ENCODE data around the gene GPR39.

Gene GPR39

DNA sequence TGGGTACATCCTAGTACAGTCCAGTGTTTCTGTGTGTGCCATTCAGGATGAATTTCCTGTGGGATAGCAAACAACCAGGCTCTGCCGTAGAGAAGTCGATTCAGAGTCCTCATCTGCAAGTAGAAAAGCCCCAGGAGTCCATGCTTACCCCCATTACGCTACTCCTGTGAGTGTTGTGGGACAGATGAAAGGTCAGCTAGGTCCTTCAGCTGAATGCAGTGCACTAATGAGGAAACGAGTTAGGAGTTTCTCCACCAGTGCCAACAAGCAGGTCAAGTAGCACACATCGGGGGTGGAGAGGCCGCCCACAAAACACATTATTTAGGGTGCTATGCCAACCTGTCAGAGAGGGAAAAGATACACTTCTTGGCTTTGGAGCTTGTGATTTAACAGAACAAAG is 2.5 kb upstream of the GPR39 start:
- DNase-seq (ENCODE audit: low read depth), result no peak

DNA sequence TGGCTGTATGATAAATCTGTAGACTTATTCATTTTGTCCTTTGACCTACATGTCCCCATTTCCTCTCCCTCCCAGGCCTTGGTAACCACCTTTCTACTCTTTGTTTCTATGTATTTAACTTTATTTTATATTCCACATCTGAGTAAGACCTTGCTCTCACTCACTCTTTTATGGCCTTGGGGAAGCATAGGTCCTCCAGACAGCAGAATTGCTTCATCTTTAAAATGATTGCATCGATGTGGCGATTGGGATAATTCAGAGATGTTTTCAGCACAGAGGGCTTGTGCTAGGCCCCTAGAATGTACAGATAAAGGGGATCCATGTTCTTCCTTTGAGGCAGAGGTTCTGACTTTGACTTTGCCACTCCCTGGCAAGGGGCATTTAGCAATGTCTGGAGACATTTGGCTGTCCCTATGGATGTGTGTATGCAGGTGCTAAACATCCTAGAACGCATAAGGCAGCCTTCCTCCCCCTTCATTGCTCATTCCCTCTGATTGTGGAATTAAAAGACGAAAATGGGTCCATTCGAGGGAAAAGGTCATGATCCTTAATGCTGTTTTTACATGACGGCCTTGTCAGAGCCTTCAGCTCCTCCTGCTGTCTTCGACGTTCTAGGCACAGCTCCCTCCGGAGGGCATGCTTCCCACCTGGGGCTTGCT is 1.2 kb upstream of the GPR39 start:
- DNase-seq (ENCODE audit: low read depth), result no peak

DNA sequence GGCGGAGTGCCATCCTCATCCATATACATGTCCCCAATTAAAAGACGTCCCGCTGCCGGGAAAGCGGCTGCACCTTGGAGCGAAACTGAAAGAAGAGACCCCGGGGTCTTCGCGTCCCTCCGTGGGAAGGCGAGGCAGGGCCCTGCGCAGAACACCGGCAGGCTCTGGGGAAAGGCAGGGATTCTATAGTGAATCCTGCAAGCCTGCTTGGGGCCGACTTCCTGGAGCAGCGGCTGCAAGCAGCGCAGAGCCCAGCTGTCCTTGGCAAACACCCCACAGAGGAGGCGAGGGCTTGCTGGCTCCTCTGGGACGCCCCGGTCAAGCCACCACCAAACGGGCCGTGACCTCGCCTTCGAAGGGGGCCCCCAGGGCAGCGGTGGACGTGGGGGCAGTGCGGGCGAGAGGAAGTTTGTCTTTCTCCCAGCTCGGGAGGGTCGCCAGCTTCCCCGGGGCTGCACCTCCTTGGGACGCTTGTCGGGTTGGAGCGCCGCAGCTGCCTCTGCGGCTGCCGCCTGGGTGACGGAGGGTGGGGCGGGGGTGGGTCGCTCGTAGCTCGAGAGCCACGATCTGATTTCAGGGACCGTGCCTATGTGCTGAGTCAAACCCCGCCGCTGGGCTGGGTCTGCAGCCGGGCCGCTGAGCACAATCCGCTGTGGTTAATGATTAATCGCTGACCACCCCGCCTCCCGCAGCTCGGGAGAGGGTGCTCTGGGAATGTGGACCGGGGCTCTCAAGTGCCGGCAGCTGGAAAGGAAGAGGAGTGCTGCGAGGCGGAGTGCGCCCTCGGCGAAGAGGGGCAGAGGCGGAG is 486 bp upstream of the GPR39 start:
- peak; percentile 93 for DNase-seq (ENCODE audit: low read depth)

DNA sequence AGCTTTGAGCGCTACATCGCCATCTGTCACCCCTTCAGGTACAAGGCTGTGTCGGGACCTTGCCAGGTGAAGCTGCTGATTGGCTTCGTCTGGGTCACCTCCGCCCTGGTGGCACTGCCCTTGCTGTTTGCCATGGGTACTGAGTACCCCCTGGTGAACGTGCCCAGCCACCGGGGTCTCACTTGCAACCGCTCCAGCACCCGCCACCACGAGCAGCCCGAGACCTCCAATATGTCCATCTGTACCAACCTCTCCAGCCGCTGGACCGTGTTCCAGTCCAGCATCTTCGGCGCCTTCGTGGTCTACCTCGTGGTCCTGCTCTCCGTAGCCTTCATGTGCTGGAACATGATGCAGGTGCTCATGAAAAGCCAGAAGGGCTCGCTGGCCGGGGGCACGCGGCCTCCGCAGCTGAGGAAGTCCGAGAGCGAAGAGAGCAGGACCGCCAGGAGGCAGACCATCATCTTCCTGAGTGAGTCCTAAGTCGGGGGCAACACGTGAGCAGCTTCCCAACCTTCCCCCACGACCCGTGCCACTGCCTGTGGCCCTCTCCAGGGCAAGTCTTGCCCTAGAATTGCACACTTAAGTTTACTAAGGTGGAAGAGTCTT is 928 bp downstream of the GPR39 start:
- DNase-seq (ENCODE audit: low read depth), result no peak

DNA sequence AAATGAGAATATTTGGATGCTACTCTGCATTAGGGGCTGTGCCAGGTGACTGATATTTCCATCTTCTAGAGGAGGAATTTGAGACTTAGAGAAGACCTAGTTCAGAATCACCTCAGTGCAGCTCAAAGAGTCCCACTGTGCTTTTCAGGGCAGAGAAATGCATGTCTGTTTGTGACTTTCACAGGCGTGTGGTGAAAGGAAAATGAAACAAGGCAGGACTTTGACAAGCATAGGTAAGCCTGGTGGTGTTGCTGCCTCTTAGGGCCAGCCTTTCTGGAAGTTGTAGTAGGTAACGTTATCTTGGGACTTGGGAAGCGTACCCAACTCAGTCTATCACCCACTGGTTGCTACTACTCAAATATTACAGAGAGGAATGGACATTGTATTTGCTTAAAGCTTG is 2.6 kb downstream of the GPR39 start:
- DNase-seq (ENCODE audit: low read depth), result no peak

DNA sequence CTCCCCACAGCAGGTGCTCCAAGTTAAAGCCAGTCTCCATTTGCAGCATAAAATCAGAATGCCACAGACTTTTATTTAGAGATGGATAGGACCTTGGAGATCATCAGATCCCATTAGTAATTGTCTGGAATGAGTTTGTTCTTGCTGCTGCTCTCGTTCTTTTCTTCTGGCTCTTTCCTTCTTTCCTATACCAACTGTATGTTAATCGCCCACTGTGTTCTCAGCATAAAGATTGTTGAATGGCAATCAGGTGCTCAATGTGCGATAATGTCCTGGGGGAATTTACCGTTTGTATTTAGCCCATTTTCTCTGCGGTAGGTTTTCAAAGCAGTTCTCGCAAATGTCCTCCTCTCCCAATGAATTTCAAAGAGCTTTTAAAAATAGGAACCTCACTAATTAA is 3.3 kb downstream of the GPR39 start:
- no peak for DNase-seq (ENCODE audit: low read depth)

DNA sequence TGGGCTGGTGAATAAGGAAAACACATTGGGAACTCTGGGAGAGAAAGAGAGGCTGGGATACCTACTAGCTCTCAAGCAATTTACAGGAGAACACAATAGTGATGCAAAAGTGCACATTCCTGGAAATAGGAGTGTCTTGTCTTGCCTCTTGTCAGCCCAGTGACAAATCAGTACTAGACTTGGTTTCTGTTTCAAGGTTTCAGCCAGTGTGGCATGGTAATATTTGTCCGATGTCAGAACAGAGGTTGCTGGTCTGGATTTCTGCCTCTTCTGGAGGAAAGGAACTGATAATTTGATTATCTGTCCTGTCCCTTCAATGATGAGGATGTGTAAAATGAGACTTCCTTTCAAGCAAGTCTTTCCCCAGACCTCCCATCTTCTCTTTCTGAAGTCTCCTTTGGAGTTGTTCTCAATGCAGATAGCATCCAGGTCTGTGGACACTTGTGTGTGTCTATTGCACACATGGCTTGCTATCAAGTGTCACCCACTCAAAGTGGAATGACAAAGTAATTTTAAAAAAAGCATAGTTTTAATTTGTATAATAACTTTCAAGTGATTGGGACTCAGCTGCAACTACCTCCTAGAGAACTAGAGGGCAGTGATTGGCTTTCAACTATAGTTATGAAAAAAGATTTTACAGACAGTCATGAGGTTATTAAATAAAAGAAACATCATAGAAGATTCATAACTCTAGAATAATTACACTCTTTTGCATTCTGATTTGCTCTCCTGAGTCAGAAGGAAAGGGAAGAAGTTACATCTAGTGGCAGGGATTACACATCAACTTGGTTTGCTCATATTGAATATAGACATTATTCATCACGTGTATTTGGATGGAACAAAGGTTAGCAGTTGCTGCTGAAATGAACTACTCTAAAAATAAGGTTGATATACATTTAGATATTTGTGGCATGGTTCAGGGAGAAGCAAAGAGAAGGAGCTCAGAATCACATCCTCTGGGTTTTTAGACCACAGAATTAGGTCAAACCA is 4.5 kb downstream of the GPR39 start:
- DNase-seq (ENCODE audit: low read depth), result no peak

DNA sequence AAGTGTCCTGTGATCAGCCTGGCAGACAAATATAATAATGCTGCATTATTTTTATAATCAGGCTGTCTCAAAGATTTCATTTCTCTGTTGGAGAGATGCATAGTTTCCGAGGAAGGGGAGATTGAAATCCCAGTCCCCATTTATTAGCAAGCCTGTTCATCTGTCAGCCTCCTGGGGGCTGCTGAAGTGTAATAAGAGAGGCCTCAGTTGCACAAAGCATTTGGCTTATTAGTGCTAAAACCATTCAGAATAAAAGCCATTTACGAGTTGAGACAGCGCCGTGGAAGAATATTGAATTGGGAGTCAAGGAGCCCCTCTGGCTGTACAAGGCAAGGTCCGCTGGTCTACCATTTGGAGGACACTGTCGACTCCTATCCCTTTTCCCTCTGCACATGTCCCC is 6.1 kb downstream of the GPR39 start:
- no peak for DNase-seq (ENCODE audit: low read depth)

DNA sequence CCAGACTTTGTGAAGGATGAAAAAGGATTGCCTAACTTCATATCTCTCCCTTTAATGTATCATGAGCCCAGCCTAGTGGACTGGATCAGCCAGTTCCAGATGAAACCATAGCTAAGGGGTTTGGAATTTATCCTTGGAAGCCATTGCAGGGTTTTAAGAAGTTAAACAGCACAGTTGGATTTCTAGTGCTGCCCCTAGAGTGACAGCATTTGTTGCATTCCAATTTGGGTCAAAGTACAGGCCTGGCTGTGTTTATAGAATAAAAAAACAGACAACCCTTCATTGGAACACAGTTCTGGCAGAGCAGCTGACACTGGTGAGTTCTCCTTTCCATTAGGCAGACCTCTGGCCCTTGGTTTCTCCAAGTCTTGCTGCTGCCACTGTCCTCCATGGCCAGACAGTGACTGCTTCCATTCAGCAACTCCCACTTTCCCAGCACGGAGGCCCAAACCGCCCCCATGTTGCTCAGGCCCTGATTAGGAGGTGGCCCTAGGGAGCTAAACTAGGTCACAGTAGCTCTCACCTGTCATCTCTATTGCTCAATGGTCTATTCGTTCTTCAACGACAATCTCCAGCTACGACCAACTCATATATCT is 8.0 kb downstream of the GPR39 start:
- no peak for DNase-seq (ENCODE audit: low read depth)

DNA sequence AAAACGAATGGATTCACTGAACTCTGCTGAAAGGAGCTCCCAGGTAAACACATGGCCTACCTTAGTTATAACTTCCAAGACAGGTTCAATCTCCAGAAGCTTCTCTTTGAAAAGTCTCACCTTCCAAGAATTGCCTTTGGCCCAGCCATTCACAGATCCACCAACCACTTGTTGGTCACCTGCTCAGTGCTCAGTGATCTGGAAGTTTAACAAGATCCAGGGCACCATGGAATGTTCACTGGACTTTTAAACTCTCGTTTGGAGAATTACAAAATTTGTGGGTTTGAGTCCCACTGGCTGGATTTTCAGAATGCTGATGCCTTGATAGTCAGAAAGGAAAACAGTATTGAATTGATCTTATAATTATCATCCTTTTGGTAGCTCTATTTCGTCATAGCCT is 9.4 kb downstream of the GPR39 start:
- no peak for DNase-seq (ENCODE audit: low read depth)

DNA sequence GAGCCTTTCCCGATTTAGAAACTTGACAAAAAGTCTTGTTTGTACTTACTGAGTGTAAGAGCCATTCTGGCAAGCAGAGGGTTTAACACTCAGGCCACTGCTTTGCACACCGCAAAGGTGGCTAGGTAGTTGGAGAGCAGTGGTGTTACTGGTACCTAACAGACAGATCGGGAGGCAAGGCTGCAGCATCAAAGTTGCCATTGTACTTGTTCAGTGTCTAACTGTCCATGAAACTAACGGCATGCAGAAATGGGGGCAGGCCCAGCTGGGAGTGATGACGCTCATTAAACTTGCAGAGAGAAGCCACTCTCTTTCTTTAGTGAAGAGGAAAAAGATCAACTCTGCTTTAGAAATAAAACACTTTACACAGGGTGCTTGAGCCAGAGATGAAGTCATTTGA is 10.1 kb downstream of the GPR39 start:
- DNase-seq (ENCODE audit: low read depth), result no peak

DNA sequence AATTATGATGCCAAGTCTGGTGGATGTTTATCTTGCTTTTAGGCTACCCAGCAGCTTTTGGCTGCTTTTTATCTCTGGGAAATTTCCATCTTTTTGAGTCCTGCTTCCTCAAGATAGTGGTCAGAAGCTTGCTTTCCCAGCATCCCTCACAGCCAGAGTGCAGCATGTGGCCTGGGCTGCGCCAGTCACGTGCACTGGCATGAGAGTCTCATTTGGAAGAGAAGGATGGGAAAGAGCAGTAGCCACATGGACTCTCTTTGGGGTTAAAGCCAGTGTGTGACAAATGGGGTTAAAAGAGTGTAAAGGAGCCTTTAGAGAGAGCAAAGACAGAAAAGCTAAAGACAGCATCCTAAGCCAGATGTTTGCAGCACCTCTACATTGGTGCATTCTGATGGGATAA is 12.7 kb downstream of the GPR39 start:
- no peak for DNase-seq (ENCODE audit: low read depth)

DNA sequence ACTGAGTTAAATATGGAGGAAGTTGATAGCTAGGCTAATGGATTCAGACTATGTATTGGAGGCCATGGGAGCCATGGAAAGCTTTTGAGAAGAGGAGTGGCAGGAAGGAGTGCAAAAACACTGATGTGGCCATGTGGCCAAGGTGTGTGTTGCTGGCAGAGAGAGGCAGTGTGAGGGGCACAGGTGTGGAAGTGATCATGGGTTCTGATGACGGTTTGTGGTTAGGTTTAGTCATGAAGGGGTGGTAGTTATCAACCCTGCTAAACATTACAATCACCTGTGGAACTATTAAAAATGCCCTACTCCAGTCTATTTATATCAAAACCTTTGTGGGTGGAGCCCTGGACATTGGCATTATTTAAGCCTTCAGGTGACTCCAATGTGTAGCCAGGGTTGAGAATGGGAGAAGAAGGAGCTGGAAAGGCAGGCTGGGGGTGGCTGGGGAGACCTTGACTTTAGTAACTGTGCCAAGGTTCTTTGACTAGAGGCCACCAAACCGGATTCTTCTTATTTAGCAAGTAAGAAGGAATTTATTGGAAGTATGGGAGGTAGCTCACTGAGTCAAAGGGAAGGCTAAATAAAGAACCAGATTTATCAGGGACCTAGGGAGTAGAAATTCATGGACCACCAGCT is 13.5 kb downstream of the GPR39 start:
- DNase-seq (ENCODE audit: low read depth), result no peak

DNA sequence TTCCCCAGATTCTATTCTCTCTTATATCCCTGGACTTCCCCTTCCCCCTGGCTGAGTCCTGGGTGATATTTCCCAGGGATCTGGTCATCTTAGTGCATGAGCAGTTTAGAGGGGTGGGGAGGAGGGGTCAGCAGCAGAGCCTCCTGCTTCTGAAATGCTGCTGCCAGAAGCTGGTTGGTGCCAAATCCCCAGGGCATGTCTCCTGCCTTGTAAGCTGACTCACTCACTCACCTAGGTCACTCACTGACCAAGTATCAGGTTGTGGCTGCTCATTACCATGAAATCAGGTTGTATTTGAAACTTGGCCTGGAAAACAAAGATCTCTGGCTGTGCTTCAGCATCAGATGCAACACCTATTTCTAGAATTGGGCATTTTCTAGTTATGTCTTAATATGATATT is 14.3 kb downstream of the GPR39 start:
- DNase-seq (ENCODE audit: low read depth), result no peak

DNA sequence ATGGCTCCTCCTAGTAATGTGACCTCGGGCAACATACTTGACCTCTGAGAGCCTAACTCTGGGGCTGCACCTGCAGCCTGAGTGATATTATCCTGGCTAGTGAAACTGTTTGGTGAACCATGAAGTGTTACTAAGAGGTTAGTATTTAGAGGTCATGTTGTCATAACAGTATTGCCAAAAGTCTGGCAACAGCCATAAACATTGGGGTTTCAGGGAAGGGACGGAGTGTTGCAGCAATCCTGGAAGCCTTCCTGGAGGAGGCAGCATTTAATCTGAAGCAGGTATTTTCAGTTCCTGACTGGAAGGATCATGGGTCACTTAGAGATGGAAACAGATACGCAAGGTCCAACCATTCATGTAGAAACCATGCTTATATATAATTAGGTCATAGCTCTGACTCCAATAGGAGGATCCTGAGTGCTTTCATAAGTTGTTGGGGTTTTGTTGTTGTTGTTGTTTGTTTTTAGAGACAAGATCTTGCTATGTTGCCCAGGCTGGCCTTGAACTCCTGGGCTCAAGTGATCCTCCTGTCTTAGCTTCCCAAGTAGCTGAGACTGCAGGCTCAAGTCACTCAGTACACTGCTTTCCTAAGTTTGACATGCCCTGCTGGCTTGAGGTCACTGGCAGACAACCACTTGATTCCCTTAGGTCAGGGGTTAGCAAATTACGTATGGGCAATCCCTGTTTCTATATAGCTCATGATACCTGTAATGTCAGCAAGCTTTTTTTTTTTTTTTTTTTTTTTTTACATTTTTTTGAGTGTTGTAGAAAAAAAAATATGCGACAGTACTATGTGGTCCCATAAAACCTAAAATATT is 21.5 kb downstream of the GPR39 start:
- no peak for DNase-seq (ENCODE audit: low read depth)

DNA sequence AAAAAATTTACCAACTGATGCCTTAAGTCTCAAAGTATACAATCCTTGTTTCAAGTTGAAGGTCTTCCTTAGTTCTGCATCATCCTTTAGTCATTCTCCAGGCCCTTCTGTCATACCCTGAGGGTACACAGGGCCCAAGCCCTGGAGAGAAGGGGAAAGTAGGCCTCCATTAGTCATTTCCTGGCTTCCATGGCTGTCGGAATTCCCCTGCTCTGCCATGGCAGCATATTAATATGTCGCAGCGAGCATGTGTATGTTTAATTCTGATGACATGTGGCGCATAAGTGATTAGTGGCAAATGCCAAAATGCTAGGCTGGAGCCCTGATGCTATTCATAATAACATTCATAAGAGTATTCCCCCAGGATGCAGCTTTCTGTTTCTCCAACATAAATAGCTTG is 22.1 kb downstream of the GPR39 start:
- DNase-seq (ENCODE audit: low read depth), result peak; percentile 81

DNA sequence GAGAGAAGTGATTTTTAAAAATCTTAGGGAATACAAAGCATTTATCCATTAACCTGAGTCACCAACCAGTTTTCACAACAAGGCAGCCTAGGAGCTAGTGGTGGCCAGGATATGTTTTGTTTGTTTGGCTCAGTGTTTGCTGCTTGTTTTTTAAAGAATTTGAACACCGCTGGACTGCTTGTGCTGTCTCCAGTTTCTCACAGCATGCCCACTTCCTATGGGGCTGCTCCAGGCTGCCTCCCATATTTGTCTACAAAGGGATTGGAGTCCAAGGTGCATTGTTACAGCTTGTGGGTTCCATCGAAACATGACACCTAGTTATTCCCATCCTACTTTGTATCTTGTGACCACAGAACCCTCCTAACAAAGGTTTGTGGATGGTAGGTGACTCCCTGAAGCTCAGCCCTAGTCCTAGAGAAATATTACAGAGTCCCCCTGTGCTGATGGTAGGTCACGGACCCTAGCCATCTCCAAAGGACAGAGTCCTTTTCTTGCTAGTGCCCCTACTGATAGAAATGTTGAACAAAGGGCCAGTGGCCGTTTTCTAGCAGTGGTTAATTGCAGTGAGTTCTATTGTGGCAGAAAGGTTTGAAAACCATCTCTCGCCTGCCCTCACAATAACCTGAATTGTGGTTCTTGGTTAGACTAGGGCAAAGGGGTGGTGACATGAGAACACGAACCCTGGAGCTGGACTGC is 23.2 kb downstream of the GPR39 start:
- DNase-seq (ENCODE audit: low read depth), result no peak

DNA sequence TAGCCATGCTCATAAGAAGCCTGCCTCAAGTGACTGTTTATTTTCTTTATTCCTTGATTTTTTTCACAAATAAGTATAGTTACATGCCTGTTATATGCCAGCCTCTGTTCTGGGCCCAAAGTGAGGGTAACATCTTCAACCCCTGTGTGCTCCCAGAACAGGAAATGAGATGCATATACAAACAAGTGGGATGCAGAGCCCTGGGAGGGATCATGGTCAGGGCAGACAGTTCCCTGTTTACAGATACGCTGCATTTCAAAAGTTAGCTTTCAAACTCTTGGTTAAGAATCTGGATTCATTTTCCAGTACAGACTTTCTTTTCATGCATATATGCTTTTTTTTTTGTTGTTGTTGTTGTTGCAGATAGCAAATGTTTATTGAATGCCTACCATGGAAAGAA is 24.4 kb downstream of the GPR39 start:
- no peak for DNase-seq (ENCODE audit: low read depth)

DNA sequence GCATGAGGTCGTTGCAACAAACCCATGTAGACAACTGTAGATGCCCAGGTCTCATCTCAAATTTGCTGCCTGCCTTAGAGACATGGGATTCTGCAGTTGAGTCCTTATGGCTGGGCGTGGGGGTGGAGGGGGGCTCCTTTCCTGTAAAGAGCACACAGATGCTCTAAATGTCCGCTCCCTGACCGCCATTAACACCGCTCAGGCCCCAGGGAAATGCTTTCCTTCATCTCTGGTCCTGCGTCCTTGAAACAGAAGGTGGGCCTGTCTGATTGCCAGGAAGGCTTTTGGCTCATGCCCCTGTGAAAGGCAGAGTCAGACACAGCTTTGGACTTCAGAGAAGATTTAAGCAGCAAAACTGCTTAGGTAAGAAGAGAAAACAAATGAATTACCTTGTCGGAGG is 25.7 kb downstream of the GPR39 start:
- DNase-seq (ENCODE audit: low read depth), result no peak

DNA sequence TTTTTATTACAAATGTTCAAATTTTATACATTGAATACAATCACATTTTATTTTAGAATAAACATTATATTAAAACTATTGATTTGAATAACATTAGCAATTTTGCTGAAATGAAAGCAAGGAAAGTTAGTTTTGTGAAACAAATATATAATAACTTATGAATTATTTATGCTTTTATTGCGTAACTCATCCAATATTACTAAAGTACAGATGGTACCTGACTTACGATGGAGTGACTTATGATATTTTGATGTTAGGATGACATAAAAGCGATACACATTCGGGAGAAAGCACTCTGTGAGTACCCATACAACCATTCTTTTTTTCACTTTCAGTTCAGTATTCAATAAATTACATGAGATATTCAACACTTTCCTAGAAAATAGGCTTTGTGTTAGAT is 26.5 kb downstream of the GPR39 start:
- DNase-seq (ENCODE audit: low read depth), result no peak
